HG03280 (cell line): ENCODE measurements around the gene TBC1D22A.

Experiments
- ATAC-seq: cut with Tn5 transposase; IDR thresholded peaks from one replicate; pipeline ENCODE4 v1.9.1; 2021; ENCODE audit warnings: mild to moderate bottlenecking, moderate library complexity; ENCODE audit not compliant: unreplicated experiment

TBC1D22A gene

GRCh38 chr22:47036936-47037485, 274.6 kb downstream of the TBC1D22A start:
- ATAC-seq = no peak

GRCh38 chr22:47038206-47038835, 275.9 kb downstream of the TBC1D22A start:
- no peak for ATAC-seq

- no peak for ATAC-seq
Measured at GRCh38 chr22:47039356-47039755, 276.9 kb downstream of the TBC1D22A start.

- ATAC-seq = no peak
Measured at GRCh38 chr22:47040486-47041270, 278.2 kb downstream of the TBC1D22A start.

GRCh38 chr22:47041271-47042115, 279.0 kb downstream of the TBC1D22A start:
- ATAC-seq = no peak

GRCh38 chr22:47042116-47042825, 279.8 kb downstream of the TBC1D22A start:
- ATAC-seq = no peak

- ATAC-seq = no peak
Measured at GRCh38 chr22:47042861-47043496, 280.5 kb downstream of the TBC1D22A start.

- no peak for ATAC-seq
Measured at GRCh38 chr22:47043835-47044721, 281.6 kb downstream of the TBC1D22A start.

- ATAC-seq = no peak
Measured at GRCh38 chr22:47044722-47045535, 282.5 kb downstream of the TBC1D22A start.

- no peak for ATAC-seq
Measured at GRCh38 chr22:47045691-47046410, 283.4 kb downstream of the TBC1D22A start.

GRCh38 chr22:47046411-47047065, 284.1 kb downstream of the TBC1D22A start:
- no peak for ATAC-seq

GRCh38 chr22:47047321-47048122, 285.1 kb downstream of the TBC1D22A start:
- no peak for ATAC-seq

- ATAC-seq = no peak
Measured at GRCh38 chr22:47048123-47049077, 285.9 kb downstream of the TBC1D22A start.

- ATAC-seq = no peak
Measured at GRCh38 chr22:47049078-47049624, 286.7 kb downstream of the TBC1D22A start.
